HG03558 (cell line): ENCODE measurements around the gene CDH13.

Experiments used
- ATAC-seq: cut with Tn5 transposase; IDR thresholded peaks from one replicate; pipeline ENCODE4 v1.9.1; 2021; ENCODE audit warnings: moderate number of reproducible peaks; ENCODE audit not compliant: unreplicated experiment; ENCODE audit errors: extremely low read depth

CDH13 gene

GRCh38 chr16:82626791-82627261 is at the start of gene CDH13:
CDH13 (plus strand) TSS chr16:82626969.
- ATAC-seq, result no peak

DNA sequence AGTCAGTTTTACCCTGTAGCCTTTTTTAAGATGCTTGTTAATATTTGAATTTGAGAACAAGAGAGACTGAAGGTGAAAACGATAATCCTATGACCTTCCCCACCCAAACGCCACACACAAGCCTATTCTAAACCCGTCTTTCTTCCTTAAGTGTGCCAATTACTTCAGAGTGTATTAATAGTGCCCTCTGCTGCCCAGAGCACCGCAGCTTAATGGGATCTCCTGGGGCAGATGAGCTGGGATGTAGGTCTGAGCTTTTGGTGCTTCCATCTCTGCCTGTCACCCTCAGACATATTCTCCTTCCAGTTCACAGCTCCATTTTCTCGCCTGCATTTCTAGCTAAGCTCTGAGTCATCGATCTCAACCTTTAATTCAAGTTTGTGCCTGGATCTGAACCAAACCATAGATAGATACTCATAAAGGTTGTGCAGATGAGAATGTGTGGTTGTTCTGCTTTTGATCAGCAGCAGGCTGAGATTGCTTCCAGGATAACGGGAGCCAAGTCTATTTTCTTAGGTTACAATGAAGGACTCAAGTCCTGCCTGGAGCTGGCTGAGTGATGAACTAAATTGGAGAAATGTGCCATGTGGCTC is 46.4 kb upstream of the CDH13 start:
- ATAC-seq, result no peak

DNA sequence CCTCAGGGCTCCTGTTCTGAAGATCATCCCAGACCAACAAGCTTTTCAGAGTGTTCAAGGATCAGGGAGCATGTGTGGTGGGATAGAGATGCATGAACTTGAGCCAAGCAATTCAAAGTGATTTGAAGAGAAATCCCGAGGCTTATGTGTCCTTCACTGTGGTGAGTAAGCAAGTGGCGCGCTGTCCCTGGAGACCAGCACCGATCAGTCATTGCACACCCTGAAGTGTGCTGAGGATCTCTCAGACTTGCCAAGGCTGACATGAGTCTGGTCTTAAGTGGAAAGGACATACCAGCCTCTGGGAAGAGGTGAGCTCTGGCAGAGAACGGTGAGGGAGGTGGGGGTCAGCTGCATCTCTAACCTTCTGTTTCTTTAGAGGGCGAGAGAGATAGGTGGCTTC is 43.8 kb upstream of the CDH13 start:
- no peak for ATAC-seq

GRCh38 chr16:82583422-82583821 is 43.3 kb upstream of the CDH13 start:
- no peak for ATAC-seq

DNA sequence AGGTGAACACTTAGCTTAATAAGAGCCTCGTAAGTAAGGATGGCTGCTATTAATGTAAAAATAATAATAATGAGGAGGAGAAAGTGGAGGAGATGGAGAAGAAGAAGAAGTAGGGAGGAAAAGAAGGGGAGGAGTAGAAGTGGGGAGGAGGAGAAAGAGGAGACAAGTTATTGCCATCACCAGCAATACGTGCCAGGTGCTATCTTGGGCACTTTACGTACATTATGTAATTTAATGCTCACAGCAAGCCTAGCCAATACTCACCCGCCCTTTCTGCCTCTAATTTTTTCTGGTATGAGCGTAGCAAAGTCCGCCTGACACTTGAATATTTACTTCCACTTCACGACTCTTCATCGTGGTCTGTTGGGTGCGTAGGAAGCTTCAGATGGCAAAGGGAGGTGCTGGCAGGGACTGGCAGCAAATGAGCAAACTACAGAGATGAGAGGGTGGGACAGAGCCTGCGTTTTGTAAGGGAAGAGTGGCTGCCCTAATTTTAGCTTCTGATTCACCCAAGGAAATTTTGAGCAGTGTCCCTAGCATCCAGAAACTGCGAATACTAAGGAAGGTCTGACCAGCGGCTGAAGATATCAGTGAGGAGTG is 42.1 kb upstream of the CDH13 start:
- no peak for ATAC-seq

DNA sequence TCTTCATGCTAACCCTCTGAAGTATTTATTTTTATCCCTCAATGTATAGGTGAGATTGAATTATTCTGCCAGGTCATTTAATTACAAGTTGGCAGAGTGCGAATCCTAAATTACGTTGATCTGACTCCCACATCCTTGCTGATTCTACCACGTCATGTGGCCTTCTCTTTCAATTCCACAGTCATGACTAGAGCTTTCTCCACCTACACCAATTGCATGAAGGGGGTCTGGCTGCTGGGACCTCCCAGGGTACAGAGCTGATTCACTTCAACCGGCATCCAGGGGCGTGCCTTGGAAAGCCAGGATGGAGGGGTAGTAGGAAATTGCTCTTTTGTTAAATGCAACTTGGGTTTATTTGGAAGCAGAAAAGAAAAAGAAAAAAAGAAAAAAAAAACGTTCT is 41.1 kb upstream of the CDH13 start:
- ATAC-seq, result no peak

DNA sequence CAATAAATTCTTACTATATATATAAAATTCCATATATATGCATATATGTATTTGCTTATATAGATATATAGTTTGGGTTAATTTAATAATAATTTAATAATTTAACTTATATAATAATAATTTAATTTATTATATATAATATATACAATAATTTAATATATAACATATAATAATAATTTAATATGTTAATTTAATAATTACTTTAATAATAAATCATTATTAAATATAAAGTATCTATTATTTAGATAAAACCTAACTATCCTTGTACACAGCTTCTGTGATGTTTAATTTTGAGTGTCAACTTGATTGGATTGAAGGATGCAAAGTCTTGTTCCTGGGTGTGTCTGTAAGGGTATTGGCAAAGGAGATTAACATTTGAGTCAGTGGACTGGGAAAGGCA is 40.6 kb upstream of the CDH13 start:
- ATAC-seq, result no peak

GRCh38 chr16:82587289-82587688 is 39.5 kb upstream of the CDH13 start:
- ATAC-seq, result no peak

GRCh38 chr16:82589407-82589806 is 37.4 kb upstream of the CDH13 start:
- ATAC-seq, result no peak

GRCh38 chr16:82594114-82594513 is 32.7 kb upstream of the CDH13 start:
- ATAC-seq, result no peak

- no peak for ATAC-seq
Measured at GRCh38 chr16:82598771-82599170, 28.0 kb upstream of the CDH13 start.

DNA sequence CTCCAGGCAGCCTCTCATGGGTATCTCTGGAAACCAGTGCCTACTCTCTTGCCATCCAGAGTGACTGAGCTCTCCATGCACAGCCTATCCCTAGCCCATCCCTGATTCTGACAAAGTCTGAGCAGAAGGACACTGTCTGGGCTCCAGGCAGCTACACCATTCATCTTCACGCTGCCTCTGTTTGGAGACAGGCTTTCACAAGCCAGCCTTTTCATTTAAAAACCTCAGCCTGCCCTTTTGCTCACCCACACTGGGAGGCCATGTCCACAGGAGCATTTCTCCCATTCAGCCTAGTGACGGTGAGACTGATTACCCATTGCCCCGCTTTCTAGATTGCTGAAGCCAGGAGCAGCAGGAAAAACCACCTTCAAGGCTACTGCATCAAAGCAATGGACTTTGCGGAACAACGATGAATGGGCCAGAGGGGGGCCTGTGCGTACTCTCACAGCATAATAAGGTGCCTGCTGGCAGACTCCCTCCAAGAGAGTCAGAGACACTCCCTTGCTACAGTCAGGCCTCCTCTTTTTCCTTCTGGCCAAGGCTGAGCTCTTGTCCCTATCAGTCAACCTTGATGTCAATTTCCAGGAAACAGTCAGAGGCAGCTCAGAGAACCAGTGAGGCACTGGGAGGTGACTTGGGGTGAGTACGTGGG is 24.7 kb upstream of the CDH13 start:
- ATAC-seq, result no peak

- no peak for ATAC-seq
Measured at GRCh38 chr16:82603784-82604411, 22.9 kb upstream of the CDH13 start.

GRCh38 chr16:82605076-82605475 is 21.7 kb upstream of the CDH13 start:
- ATAC-seq, result no peak

DNA sequence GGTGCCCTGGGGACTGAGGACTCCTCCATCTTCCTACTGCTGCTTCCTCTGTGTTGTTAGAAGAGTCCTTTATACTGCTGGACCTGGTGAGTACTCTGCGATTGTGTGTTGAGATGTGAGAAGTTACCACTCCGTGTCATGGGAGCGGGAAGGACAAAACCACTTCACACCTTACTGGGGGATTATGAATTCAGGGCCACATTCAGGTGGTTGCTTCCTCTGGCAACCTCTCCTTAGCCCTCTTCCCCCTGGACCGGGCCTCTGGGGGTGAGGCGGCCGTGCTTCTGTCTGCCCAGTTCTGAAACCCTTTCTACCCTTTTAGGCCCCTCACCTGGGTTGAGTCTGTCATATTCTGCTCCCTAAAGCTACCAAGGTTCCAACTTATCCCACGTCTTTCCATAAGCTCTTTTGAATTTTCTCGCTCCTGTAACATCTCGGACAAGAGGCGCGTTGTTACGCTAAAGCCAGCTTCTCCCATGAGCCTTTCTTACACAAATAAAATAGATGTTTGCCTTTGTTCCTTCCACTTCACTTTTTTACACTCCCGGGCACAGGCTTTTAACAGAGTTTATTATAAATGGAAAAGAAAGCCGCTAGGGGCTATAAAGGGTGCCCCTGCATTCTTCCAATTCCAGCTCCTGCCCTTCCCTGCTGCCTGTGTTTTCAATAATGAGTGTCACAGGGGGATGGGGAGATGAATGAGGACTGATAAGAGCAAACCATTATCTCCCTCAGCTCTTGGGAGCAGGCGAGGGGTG is 20.7 kb upstream of the CDH13 start:
- ATAC-seq, result no peak

GRCh38 chr16:82609140-82609539 is 17.6 kb upstream of the CDH13 start:
- no peak for ATAC-seq

- ATAC-seq, result no peak
Measured at GRCh38 chr16:82612263-82612662, 14.5 kb upstream of the CDH13 start.

GRCh38 chr16:82616356-82616755 is 10.4 kb upstream of the CDH13 start:
- ATAC-seq, result no peak

DNA sequence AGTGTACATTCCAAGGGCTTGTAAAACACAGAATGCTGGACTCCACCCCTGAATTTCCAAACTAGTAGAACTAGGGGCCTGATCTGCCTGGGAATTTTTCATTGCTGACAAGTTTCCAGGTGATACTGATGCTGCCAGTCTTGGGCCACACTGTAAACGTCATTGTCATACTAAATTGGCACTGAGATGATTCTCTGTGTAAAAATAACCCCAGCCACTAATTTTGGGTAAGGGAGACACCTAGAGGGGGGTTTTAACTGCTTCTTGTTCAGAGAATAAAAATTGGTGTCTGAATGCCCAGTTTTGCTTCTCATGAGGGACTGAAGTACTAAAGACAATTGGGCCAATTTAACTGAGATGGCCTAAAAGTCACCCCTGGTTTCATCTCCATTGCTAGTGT is 5.0 kb upstream of the CDH13 start:
- ATAC-seq, result no peak

- no peak for ATAC-seq
Measured at GRCh38 chr16:82623241-82623640, 3.5 kb upstream of the CDH13 start.
